Mesendoderm (in vitro differentiated cells): ENCODE results near the gene RDH13. TPM values are rescaled to one million over a fixed set of nuclear protein-coding genes. Genes with fewer than 3 reads are reported as not detected.
A peak's percentile ranks its signal among the peaks of the same experiment; 100 is the strongest.
"Not testable (repeated sequence)": the region's sequence is repeated elsewhere in the genome, so short reads cannot be mapped to it uniquely, and the experiment has no call there.

ENCODE experiments used
- DNase-seq: peaks from one replicate; pipeline ENCODE4 v3.0.0; 2013
- H2AK5ac ChIP-seq: 2 replicates; pipeline ENCODE4 v1.6.1; 2013; ENCODE audit warnings: low read length, inconsistent platforms
- H2BK120ac ChIP-seq: 2 replicates; pipeline ENCODE4 v1.6.1; 2013; ENCODE audit warnings: low read depth, mild to moderate bottlenecking, low read length, moderate library complexity, mixed read lengths
- H2BK15ac ChIP-seq: replicated peaks from 2 replicates; pipeline ENCODE4 v1.6.1; 2013; ENCODE audit warnings: low read depth, mild to moderate bottlenecking, moderate library complexity
- H2BK5ac ChIP-seq: 2 replicates; pipeline ENCODE4 v1.6.1; 2013; ENCODE audit warnings: low read length, inconsistent platforms
- H3K18ac ChIP-seq: 2 replicates; pipeline ENCODE4 v1.6.1; 2013; ENCODE audit warnings: mild to moderate bottlenecking, low read length, mixed read lengths
- H3K23ac ChIP-seq: one replicate; pipeline ENCODE4 v1.6.1; 2013; ENCODE audit warnings: low read length
- H3K27ac ChIP-seq: 2 replicates; pipeline ENCODE4 v1.5.1; 2013; ENCODE audit warnings: low read depth, mild to moderate bottlenecking, inconsistent platforms, low read length, moderate library complexity
- H3K27me3 ChIP-seq: 2 replicates; pipeline ENCODE4 v1.6.1; 2013; ENCODE audit warnings: low read length, control low read depth, mild to moderate bottlenecking, inconsistent platforms; ENCODE audit not compliant: insufficient read depth, poor library complexity
- H3K36me3 ChIP-seq: 2 replicates; pipeline ENCODE4 v1.6.1; 2013; ENCODE audit warnings: low read length, inconsistent platforms; ENCODE audit not compliant: control insufficient read depth, insufficient read depth
- H3K4ac ChIP-seq: one replicate; pipeline ENCODE4 v1.6.1; 2013; ENCODE audit warnings: low read depth, mild to moderate bottlenecking, low read length, moderate library complexity
- H3K4me1 ChIP-seq: 2 replicates; pipeline ENCODE4 v1.6.1; 2013; ENCODE audit warnings: low read depth, low read length, inconsistent platforms; ENCODE audit not compliant: control insufficient read depth
- H3K4me2 ChIP-seq: 2 replicates; pipeline ENCODE4 v1.6.1; 2013; ENCODE audit warnings: low read length
- H3K4me3 ChIP-seq: 2 replicates; pipeline ENCODE4 v1.5.1; 2013; ENCODE audit warnings: mild to moderate bottlenecking, low read length
- H3K56ac ChIP-seq: one replicate; pipeline ENCODE4 v1.6.1; 2013; ENCODE audit warnings: low read length
- H3K79me1 ChIP-seq: 2 replicates; pipeline ENCODE4 v1.6.1; 2013; ENCODE audit warnings: low read length, inconsistent platforms
- H3K79me2 ChIP-seq: 2 replicates; pipeline ENCODE4 v1.6.1; 2013; ENCODE audit warnings: mild to moderate bottlenecking, low read length; ENCODE audit not compliant: control insufficient read depth, insufficient read depth
- H3K9ac ChIP-seq: 2 replicates; pipeline ENCODE4 v1.6.1; 2013; ENCODE audit warnings: low read length, inconsistent platforms
- H4K5ac ChIP-seq: one replicate; pipeline ENCODE4 v1.6.1; 2013; ENCODE audit warnings: low read length
- H4K8ac ChIP-seq: one replicate; pipeline ENCODE4 v1.6.1; 2013; ENCODE audit warnings: low read depth, mild to moderate bottlenecking, control low read depth, low read length, moderate library complexity
- WGBS: extraction: QIAGEN DNeasy Blood & Tissue Kit; methylation state at CpG from one replicate; pipeline ENCODE4 v1.1.7; 2013; ENCODE audit warnings: low lambda C conversion rate, missing lambda C conversion rate; ENCODE audit not compliant: insufficient coverage; ENCODE audit errors: extremely low coverage; 5-methylcytosine and 5-hydroxymethylcytosine counted together
- polyA plus RNA-seq, 2 experiments: library from polyadenylated mRNA; stranded (reverse); fragments of 200-250 nt; gene quantifications; one replicate each; pipeline ENCODE4 v1.2.3, GENCODE V29; 2013

Gene RDH13, protein sequence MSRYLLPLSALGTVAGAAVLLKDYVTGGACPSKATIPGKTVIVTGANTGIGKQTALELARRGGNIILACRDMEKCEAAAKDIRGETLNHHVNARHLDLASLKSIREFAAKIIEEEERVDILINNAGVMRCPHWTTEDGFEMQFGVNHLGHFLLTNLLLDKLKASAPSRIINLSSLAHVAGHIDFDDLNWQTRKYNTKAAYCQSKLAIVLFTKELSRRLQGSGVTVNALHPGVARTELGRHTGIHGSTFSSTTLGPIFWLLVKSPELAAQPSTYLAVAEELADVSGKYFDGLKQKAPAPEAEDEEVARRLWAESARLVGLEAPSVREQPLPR
- 14.3 TPM for polyA plus RNA-seq (2013, experiment 1 of 2)
- polyA plus RNA-seq (2013, experiment 2 of 2): 14.3 TPM

DNA sequence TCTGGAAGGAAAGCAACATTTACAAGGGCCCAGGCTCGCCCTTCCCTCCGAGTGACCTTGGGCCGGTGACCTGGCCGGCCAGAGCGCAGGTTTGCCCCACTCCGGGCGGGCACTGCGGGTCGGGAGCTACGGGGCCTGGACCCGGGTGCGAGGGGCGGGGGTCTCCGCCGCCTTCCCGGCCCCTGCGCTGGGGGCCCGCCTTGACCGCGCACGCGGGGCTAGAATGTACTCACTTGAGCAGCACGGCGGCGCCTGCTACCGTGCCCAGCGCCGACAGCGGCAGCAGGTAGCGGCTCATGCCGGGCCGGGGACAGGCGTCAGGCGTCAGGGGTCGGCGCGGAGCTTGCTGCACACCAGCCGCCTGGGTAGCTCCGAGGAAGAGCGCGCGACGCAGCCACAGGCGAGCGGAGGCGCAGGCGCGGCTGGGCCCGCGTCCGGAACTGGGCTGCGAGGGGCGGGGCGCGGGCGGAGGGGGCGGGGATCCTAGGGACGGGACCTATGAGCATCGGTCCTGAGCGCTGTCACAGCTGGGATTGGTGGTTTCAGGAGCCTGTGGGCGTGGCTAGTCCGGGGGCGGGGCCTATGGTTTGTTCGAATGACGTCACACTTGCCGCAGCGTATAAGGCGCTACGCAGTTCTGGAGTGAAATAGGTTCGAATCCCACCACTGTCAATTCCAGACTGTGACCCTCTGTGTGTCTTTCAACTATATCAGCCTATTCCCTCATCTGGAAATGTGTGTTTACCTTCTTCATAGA, at the start of gene RDH13:
RDH13 (minus strand) TSS at position 414 of the 757 bp plus-strand sequence; CDS start at position 298, 116 bp downstream.
- Histone ChIP-seq H4K8ac (no peak within 1 kb of the TSS), H3K4me1 (no peaks in the 10 kb centered on the region), H3K56ac (peak within 1 kb of the TSS; percentile 93), H3K4ac (no peak within 1 kb of the TSS), H3K79me2 (no peaks in the 10 kb centered on the region), H2BK120ac (no peak within 1 kb of the TSS), H3K79me1 (no peaks in the 10 kb centered on the region), H3K27me3 (no peaks in the 10 kb centered on the region), H3K36me3 (no peaks in the 10 kb centered on the region), H3K18ac (peak within 1 kb of the TSS; percentile 57), H3K4me2 (peak within 1 kb of the TSS; percentile 71), H4K5ac (no peak within 1 kb of the TSS), H2BK15ac (no peak within 1 kb of the TSS), H2BK5ac (no peak within 1 kb of the TSS), H3K4me3 (peak within 1 kb of the TSS; percentile 72), H3K9ac (peak within 1 kb of the TSS; percentile 86), H3K23ac (no peak within 1 kb of the TSS), H3K27ac (peak within 1 kb of the TSS; percentile 40), H2AK5ac (no peak within 1 kb of the TSS)
- DNase-seq: peak; percentile 97
- WGBS: no CpG with 5 or more reads among the region's 70 CpGs

DNA sequence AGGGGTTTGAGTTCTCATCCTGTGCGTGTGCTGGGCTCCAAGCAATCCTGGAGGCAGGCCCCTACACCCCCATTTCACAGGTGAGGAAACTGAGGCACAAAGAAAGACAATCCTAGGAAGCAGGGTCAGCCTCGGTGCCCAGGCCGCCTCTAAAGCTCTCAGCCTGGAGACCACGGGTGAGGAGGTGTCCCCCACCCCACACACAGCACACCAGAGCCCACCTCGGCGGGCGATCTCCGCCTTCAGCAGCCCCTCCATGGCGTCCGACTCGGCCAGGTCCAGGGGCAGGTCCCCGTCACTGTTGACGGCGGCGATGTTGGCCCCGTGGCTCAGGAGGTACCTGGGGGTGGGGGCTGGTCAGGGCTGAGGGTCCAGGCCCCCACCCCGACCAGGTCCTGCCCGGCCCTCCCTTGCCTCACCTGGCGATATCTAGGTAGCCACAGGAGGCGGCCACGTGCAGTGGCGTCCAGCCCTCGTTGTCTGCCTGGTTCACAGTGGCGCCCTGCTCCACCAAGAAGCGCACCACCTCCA, 49.4 kb upstream of the RDH13 start:
- Histone ChIP-seq H3K4me1 (peaks cover 8% of the 10 kb centered on the region), H3K27ac (no peak overlapping the region), H3K79me1 (peaks cover 40% of the 10 kb centered on the region), H3K4me2 (no peak overlapping the region), H3K27me3 (no peaks in the 10 kb centered on the region), H3K18ac (no peak overlapping the region), H2BK15ac (no peak overlapping the region), H2BK120ac (no peak overlapping the region), H2BK5ac (no peak overlapping the region), H3K9ac (no peak overlapping the region), H4K8ac (no peak overlapping the region), H3K79me2 (peaks cover 40% of the 10 kb centered on the region), H3K23ac (no peak overlapping the region), H3K4me3 (no peak overlapping the region), H3K36me3 (no peaks in the 10 kb centered on the region), H2AK5ac (no peak overlapping the region), H4K5ac (no peak overlapping the region), H3K56ac (no peak overlapping the region), H3K4ac (no peak overlapping the region)
- no CpG with 5 or more reads among the region's 25 CpGs for WGBS
- no peak for DNase-seq

DNA sequence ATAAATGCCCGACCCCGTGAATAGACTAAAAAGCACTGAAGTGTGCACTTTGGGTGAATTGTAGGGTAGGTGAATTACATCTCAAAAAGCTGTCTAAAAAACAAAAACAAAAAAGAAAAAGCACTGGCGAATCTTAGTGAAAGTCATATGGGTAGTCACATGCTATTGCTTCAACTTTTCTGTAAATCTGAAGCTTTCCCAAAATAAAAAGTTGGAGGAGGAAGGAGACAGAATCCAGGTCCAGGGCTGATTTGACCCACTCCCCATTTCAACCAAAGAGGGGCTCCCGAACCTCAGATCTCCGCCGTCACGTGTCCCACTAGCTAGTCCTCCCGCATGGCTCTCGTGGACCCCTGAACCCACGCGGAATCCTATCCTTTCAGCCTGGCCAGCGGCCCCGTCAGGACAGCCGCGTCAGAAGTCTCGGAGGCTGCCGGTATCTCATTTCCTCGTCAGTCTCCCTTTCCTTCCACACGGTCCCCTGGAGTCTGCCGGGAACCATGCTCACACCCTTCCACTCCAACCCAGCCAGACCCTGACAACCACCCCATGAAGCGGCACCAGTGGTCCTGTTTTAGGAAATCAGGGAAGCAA, 48.4 kb upstream of the RDH13 start:
- Histone ChIP-seq H3K56ac (no peak overlapping the region), H3K4me2 (no peak overlapping the region), H2BK5ac (no peak overlapping the region), H2BK15ac (no peak overlapping the region), H4K5ac (no peak overlapping the region), H4K8ac (no peak overlapping the region), H3K79me2 (peaks cover 33% of the 10 kb centered on the region), H3K4me3 (no peak overlapping the region), H3K36me3 (no peaks in the 10 kb centered on the region), H2BK120ac (no peak overlapping the region), H3K23ac (no peak overlapping the region), H3K27ac (no peak overlapping the region), H3K9ac (no peak overlapping the region), H3K4ac (no peak overlapping the region), H3K27me3 (no peaks in the 10 kb centered on the region), H3K4me1 (peaks cover 8% of the 10 kb centered on the region), H3K18ac (no peak overlapping the region), H3K79me1 (peaks cover 37% of the 10 kb centered on the region), H2AK5ac (no peak overlapping the region)
- no peak for DNase-seq
- no CpG with 5 or more reads among the region's 21 CpGs for WGBS

DNA sequence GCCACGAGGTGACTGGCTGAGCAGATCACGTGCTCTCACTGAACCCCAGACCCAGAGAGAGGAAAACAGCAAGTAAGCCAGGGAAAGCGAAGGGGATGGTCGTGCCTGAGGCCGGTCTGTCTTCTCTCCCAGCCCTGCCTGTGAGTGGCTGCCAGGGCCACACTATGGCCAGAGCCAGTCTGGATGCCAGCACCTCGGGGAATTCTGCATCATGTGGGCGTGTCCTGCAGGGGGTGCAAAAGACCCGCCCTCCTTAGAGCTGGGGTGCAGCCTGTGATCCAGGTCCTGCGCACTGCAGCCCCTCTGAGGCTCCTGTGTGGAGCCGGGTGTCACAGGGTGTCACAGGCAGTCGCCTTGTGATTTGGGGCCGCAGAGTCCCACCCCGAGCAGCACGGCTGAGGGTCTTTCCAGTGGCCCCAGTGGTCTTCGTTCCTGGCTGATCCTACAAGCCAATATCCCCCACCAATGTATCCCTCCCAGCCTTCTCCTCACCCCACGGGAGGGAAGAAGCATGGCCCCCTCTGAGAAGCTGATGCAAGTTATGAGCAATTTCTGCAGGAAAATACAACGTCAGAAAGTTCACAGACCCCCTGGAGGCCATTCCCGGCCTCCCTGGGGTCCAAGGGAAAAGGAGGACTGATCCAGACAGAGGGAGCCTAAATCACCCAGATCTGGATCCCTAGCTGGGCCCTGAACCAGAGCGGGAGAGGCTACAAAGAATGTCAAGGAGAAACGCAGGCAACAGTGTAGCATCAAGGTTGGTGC, 46.8 kb upstream of the RDH13 start:
- no peak overlapping the region for H3K27ac ChIP-seq
- DNase-seq: no peak
- peaks cover 28% of the 10 kb centered on the region for H3K79me1 ChIP-seq
- H4K5ac ChIP-seq: no peak overlapping the region
- no peak overlapping the region for H3K56ac ChIP-seq
- no peak overlapping the region for H3K4me3 ChIP-seq
- H2BK5ac ChIP-seq: no peak overlapping the region
- no CpG with 5 or more reads among the region's 20 CpGs for WGBS
- H3K18ac ChIP-seq: no peak overlapping the region
- H3K36me3 ChIP-seq: no peaks in the 10 kb centered on the region
- no peak overlapping the region for H4K8ac ChIP-seq
- no peak overlapping the region for H3K4me2 ChIP-seq
- no peaks in the 10 kb centered on the region for H3K4me1 ChIP-seq
- no peak overlapping the region for H2AK5ac ChIP-seq
- H3K23ac ChIP-seq: no peak overlapping the region
- H3K4ac ChIP-seq: no peak overlapping the region
- no peak overlapping the region for H2BK120ac ChIP-seq
- no peak overlapping the region for H2BK15ac ChIP-seq
- H3K9ac ChIP-seq: no peak overlapping the region
- H3K79me2 ChIP-seq: peaks cover 18% of the 10 kb centered on the region
- no peaks in the 10 kb centered on the region for H3K27me3 ChIP-seq

DNA sequence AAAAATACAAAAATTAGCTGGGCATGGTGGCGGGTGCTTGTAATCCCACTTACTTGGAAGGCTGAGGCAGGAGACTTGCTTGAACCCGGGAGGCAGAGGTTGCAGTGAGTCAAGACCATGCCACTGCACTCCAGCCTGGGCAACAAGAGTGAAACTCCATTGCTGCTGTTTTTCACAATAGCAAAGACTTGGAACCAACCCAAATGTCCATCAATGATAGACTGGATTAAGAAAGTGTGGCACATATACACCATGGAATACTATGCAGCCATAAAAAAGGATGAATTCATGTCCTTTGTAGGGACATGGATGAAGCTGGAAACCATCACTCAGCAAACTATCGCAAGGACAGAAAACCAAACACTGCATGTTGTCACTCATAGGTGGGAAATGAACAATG, 44.3 kb upstream of the RDH13 start:
- H3K56ac ChIP-seq, H3K79me2 ChIP-seq, H3K4me2 ChIP-seq, H2AK5ac ChIP-seq, H2BK5ac ChIP-seq, H3K4me3 ChIP-seq, H3K18ac ChIP-seq, H3K23ac ChIP-seq, H3K27ac ChIP-seq, H4K5ac ChIP-seq, H3K4me1 ChIP-seq, H2BK15ac ChIP-seq, H3K27me3 ChIP-seq, H3K36me3 ChIP-seq, H3K9ac ChIP-seq, H4K8ac ChIP-seq, H3K4ac ChIP-seq, H2BK120ac ChIP-seq, DNase-seq: not testable (repeated sequence)
- peaks cover 10% of the 10 kb centered on the region for H3K79me1 ChIP-seq
- WGBS: no CpG with 5 or more reads among the region's 3 CpGs
